Measurements from ENCODE around the gene KRTAP26-1. TPM values are rescaled to one million over a fixed set of nuclear protein-coding genes. Genes with fewer than 3 reads are reported as not detected.

Gene KRTAP26-1
- not detected for total RNA-seq (2013)
- polyA plus RNA-seq, result not detected
- polyA minus RNA-seq, result not detected in 2 replicates
- total RNA-seq, result 0 to 0.05 (median 0) reads per million in 11 experiments

GRCh38 chr21:30320215-30320614 lies at the start of gene KRTAP26-1:
TSS of gene KRTAP26-1 (minus strand) at chr21:30320315. CDS start at chr21:30320035, 280 bp downstream.
- no peak for DNase-seq
- peaks cover 0 to 1% (median 0%) of the 10 kb centered on the region in 3 donors for H3K27me3 Mint-ChIP-seq (ENCODE audit: low read depth in 3 of 3)
- H3K9me3 Mint-ChIP-seq, result peaks cover 0 to 7% (median 4%) of the 10 kb centered on the region in 7 donors
- H3K36me3 Mint-ChIP-seq, result no peaks in the 10 kb centered on the region
- no peak within 1 kb of the TSS for H3K27ac Mint-ChIP-seq
- Histone ChIP-seq H2AFZ (ENCODE audit: insufficient read depth, low read depth, low read length, poor library complexity, severe bottlenecking) (no peak within 1 kb of the TSS), H4K20me1 (ENCODE audit: insufficient read depth, low read length) (no peaks in the 10 kb centered on the region), H3K4me1 (ENCODE audit: control insufficient read depth in 1 of 2, insufficient read depth in 2 of 2, low read length in 2 of 2) (no peaks in the 10 kb centered on the region), H3K27ac (ENCODE audit: low read depth in 1 of 2, low read length in 2 of 2) (no peak within 1 kb of the TSS), H3K9me3 (replicated peaks in 1 of 2; ENCODE audit: control insufficient read depth in 1 of 2, insufficient read depth in 1 of 2, low read length in 2 of 2) (peaks cover 3 to 4% of the 10 kb centered on the region in 2 donors), H3K27me3 (ENCODE audit: control insufficient read depth in 2 of 2, insufficient read depth in 2 of 2, low read length in 2 of 2) (no peaks in the 10 kb centered on the region), H3K36me3 (replicated peaks in 1 of 2; ENCODE audit: control insufficient read depth in 1 of 2, insufficient read depth in 2 of 2, low read length in 2 of 2) (no peaks in the 10 kb centered on the region), H3K4me2 (replicated peaks; ENCODE audit: extremely low read depth, low read length, poor library complexity, severe bottlenecking) (no peak within 1 kb of the TSS), H3K79me2 (ENCODE audit: insufficient read depth, low read length) (no peaks in the 10 kb centered on the region), H3K9ac (ENCODE audit: insufficient read depth, low read length, poor library complexity, severe bottlenecking) (no peak within 1 kb of the TSS), H3K4me3 (replicated peaks in 1 of 3; ENCODE audit: low read depth in 2 of 3, low read length in 3 of 3) (no peak within 1 kb of the TSS)
- no peaks in the 10 kb centered on the region for H3K4me1 Mint-ChIP-seq
- 100% methylated on average over 2 of the region's 2 CpGs for WGBS (ENCODE audit: insufficient coverage)
- intact Hi-C loops (cut with micrococcal nuclease), result no loop called here
- no peak within 1 kb of the TSS for H3K4me3 Mint-ChIP-seq
- TF ChIP-seq, protein P1, sequence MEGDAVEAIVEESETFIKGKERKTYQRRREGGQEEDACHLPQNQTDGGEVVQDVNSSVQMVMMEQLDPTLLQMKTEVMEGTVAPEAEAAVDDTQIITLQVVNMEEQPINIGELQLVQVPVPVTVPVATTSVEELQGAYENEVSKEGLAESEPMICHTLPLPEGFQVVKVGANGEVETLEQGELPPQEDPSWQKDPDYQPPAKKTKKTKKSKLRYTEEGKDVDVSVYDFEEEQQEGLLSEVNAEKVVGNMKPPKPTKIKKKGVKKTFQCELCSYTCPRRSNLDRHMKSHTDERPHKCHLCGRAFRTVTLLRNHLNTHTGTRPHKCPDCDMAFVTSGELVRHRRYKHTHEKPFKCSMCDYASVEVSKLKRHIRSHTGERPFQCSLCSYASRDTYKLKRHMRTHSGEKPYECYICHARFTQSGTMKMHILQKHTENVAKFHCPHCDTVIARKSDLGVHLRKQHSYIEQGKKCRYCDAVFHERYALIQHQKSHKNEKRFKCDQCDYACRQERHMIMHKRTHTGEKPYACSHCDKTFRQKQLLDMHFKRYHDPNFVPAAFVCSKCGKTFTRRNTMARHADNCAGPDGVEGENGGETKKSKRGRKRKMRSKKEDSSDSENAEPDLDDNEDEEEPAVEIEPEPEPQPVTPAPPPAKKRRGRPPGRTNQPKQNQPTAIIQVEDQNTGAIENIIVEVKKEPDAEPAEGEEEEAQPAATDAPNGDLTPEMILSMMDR (IDR thresholded peaks at IDR 0.05), result no peak

DNA sequence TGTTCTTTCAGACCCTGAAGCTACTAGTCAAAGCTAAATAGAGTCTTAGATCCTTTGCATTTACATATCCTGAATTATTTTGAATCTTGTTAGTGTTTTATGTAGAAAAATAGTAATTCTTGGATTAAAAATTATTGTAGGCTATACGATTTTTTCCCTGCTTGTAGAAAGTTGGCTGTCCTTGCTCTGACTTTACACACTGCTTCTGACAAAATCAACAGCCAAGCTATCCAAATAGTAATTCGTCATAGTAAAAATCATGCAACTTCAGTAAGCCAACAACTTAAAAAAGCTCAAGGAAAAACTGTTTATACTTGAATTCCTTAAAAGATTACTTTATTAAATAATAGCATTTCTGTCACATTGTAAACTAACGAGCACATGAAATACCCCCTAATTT lies 35.8 kb upstream of the KRTAP26-1 start:
- no peak overlapping the region for H3K4me3 Mint-ChIP-seq
- Histone ChIP-seq H3K4me3 (replicated peaks in 1 of 3; ENCODE audit: low read depth in 2 of 3, low read length in 3 of 3) (no peak overlapping the region), H3K9ac (ENCODE audit: insufficient read depth, low read length, poor library complexity, severe bottlenecking) (no peak overlapping the region), H2AFZ (ENCODE audit: insufficient read depth, low read depth, low read length, poor library complexity, severe bottlenecking) (no peak overlapping the region), H3K4me2 (replicated peaks; ENCODE audit: extremely low read depth, low read length, poor library complexity, severe bottlenecking) (no peak overlapping the region), H3K36me3 (replicated peaks in 1 of 2; ENCODE audit: control insufficient read depth in 1 of 2, insufficient read depth in 2 of 2, low read length in 2 of 2) (no peaks in the 10 kb centered on the region), H3K9me3 (replicated peaks in 1 of 2; ENCODE audit: control insufficient read depth in 1 of 2, insufficient read depth in 1 of 2, low read length in 2 of 2) (no peaks in the 10 kb centered on the region), H3K4me1 (ENCODE audit: control insufficient read depth in 1 of 2, insufficient read depth in 2 of 2, low read length in 2 of 2) (no peaks in the 10 kb centered on the region), H3K27ac (ENCODE audit: low read depth in 1 of 2, low read length in 2 of 2) (no peak overlapping the region), H3K79me2 (ENCODE audit: insufficient read depth, low read length) (no peaks in the 10 kb centered on the region), H4K20me1 (ENCODE audit: insufficient read depth, low read length) (no peaks in the 10 kb centered on the region), H3K27me3 (ENCODE audit: control insufficient read depth in 2 of 2, insufficient read depth in 2 of 2, low read length in 2 of 2) (no peaks in the 10 kb centered on the region)
- no peak overlapping the region for H3K27ac Mint-ChIP-seq
- intact Hi-C loops (cut with micrococcal nuclease), result no loop called here
- WGBS (ENCODE audit: insufficient coverage), result no CpG with 5 or more reads among the region's 3 CpGs
- no peaks in the 10 kb centered on the region for H3K36me3 Mint-ChIP-seq
- TF ChIP-seq, protein P1 (IDR thresholded peaks at IDR 0.05), result no peak
- H3K9me3 Mint-ChIP-seq, result peaks cover 0 to 6% (median 4%) of the 10 kb centered on the region in 7 donors
- DNase-seq, result no peak
- peaks cover 1 to 3% (median 2%) of the 10 kb centered on the region in 3 donors for H3K27me3 Mint-ChIP-seq (ENCODE audit: low read depth in 3 of 3)
- no peaks in the 10 kb centered on the region for H3K4me1 Mint-ChIP-seq

All from CD14-positive monocyte (primary cell).